MM.1S (cell line): ENCODE results near the gene FAM219B.

Experiments used
- CTCF ChIP-seq: fragments of 300-600 bp; sonication (generic); IDR thresholded peaks from 2 replicates; pipeline ENCODE4 v1.5.1; 2016; ENCODE audit warnings: antibody characterized with exemption, low read length, mixed read lengths
- EZH2 ChIP-seq: fragments of 300-600 bp; sonication (generic); optimal IDR thresholded peaks from 2 replicates; pipeline ENCODE3; 2017; ENCODE audit warnings: low read depth, mild to moderate bottlenecking, antibody characterized with exemption, low read length, mixed read lengths

DNA sequence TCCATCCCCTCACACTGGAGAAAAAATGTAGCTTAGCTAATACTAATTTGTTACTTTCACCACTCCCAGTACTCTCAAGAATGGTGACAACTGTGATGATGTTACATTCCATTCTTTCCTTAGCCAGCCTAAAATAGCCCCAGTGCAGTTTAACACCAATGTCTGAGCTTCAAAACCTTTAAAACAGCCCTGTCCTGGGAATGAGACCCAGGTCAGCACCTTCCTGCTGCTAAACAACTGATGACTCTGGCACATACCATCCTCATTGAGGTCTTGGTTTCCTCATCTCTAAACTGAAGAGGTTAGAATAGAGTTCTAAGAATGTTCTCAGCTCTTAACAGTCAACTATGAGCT lies 37.3 kb downstream of the FAM219B start:
- no peak for TF ChIP-seq CTCF
- no peak for TF ChIP-seq EZH2
